ENCODE measurements around the gene USP49. TPM values are rescaled to one million over a fixed set of nuclear protein-coding genes. Genes with fewer than 3 reads are reported as not detected.

The USP49 gene
- total and polyA plus RNA-seq, 11 donors: 0.87 to 3.4 (median 1.7) TPM

GRCh38 chr6:41750374-41750773 is 144.8 kb downstream of the USP49 start:
- intact Hi-C loops (cut with DNase I): no loop called here
- no peak for ATAC-seq
- 97 to 99% (median 98%) methylated on average over 3 of the region's 3 CpGs for WGBS, 4 donors
- no peak overlapping the region for H3K4me3 ChIP-seq
- H3K27me3 ChIP-seq: no peaks in the 10 kb centered on the region
- TF ChIP-seq, protein P1, sequence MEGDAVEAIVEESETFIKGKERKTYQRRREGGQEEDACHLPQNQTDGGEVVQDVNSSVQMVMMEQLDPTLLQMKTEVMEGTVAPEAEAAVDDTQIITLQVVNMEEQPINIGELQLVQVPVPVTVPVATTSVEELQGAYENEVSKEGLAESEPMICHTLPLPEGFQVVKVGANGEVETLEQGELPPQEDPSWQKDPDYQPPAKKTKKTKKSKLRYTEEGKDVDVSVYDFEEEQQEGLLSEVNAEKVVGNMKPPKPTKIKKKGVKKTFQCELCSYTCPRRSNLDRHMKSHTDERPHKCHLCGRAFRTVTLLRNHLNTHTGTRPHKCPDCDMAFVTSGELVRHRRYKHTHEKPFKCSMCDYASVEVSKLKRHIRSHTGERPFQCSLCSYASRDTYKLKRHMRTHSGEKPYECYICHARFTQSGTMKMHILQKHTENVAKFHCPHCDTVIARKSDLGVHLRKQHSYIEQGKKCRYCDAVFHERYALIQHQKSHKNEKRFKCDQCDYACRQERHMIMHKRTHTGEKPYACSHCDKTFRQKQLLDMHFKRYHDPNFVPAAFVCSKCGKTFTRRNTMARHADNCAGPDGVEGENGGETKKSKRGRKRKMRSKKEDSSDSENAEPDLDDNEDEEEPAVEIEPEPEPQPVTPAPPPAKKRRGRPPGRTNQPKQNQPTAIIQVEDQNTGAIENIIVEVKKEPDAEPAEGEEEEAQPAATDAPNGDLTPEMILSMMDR (IDR thresholded peaks at IDR 0.05): no peak
- TF ChIP-seq POLR2A (IDR thresholded peaks at IDR 0.05): no peak
- H3K27ac ChIP-seq: no peak overlapping the region
- no peaks in the 10 kb centered on the region for H3K9me3 ChIP-seq
- no peak for DNase-seq
- H3K36me3 ChIP-seq: no peaks in the 10 kb centered on the region
- no peaks in the 10 kb centered on the region for H3K4me1 ChIP-seq

DNA sequence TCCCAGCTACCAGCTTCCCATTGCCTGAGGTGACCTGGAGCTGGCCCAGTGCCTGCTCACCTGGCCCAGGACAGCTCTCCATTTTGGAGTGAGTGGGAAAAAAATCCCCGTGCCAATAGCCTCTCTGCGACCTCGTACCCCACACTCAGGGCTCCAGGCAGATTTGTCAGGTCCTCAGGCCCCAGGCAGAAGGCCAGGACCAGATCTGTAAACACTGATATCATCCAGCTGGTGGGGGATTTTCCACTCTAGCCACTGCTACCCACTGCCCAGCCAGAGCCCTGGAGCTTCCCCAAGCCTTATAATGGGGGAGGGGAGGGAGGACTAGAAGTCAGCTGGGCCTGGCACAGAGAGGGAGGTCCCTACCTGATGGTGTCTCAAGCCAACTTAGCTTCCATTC is 146.6 kb downstream of the USP49 start:
- peak in 1 of 5 donors; percentile 27 for DNase-seq
- Histone ChIP-seq H3K36me3 (no peaks in the 10 kb centered on the region), H3K27me3 (no peaks in the 10 kb centered on the region), H3K27ac (no peak overlapping the region), H3K4me1 (no peaks in the 10 kb centered on the region), H3K9me3 (no peaks in the 10 kb centered on the region), H3K4me3 (no peak overlapping the region)
- TF ChIP-seq POLR2A (IDR thresholded peaks at IDR 0.05): no peak
- TF ChIP-seq, protein P1 (IDR thresholded peaks at IDR 0.05): no peak
- WGBS, 4 donors: 69 to 80% (median 75%) methylated on average over 3 of the region's 3 CpGs
- intact Hi-C loops (cut with DNase I): no loop called here
- ATAC-seq: no peak

DNA sequence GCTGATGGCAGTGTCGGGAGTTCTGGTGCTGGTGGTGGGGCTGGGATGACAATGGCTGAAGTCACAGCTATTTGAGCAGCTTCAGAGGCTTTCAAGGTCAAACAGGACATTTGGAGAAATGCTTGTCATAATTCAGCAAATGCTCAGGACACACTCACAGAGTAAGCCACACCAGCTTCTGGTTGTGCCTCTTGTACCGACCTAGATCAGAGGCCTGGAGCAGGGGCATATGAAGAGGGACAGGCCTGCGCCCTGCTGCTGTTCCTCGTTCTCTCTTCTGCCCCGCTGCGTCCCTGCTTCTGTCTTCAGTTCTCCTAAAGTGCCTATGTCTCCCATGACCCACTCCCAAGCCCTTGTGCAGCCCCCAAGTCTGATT is 147.1 kb downstream of the USP49 start:
- Histone ChIP-seq H3K36me3 (no peaks in the 10 kb centered on the region), H3K4me3 (no peak overlapping the region), H3K9me3 (no peaks in the 10 kb centered on the region), H3K4me1 (no peaks in the 10 kb centered on the region), H3K27me3 (no peaks in the 10 kb centered on the region), H3K27ac (no peak overlapping the region)
- intact Hi-C loops (cut with DNase I): no loop called here
- DNase-seq (no peak), ATAC-seq (no peak)
- WGBS, 4 donors: 89 to 93% (median 90%) methylated on average over 6 of the region's 6 CpGs
- no peak for TF ChIP-seq POLR2A (IDR thresholded peaks at IDR 0.05)
- TF ChIP-seq, protein P1 (IDR thresholded peaks at IDR 0.05): no peak

- intact Hi-C loops (cut with DNase I): no loop called here
- ATAC-seq: no peak
Measured at GRCh38 chr6:41747256-41748101, 147.7 kb downstream of the USP49 start, which contains the start of gene PGC. Gene PGC, minus strand, starts transcription at chr6:41747397. Its CDS starts 63 bp downstream, at chr6:41747334.

More at GRCh38 chr6:41747256-41748101, 147.7 kb downstream of the USP49 start, which contains the start of gene PGC:
- 90 to 93% (median 92%) methylated on average over 15 of the region's 15 CpGs for WGBS, 4 donors
- Histone ChIP-seq H3K4me1 (no peaks in the 10 kb centered on the region), H3K27ac (no peak within 1 kb of the TSS), H3K9me3 (no peaks in the 10 kb centered on the region), H3K27me3 (no peaks in the 10 kb centered on the region), H3K4me3 (no peak within 1 kb of the TSS), H3K36me3 (no peaks in the 10 kb centered on the region)
- no peak for TF ChIP-seq POLR2A (IDR thresholded peaks at IDR 0.05)
- TF ChIP-seq, protein P1 (IDR thresholded peaks at IDR 0.05): no peak
- peak in 1 of 5 donors; percentile 23 for DNase-seq

All from heart left ventricle (tissue), 16 donors.